Heart right ventricle (tissue), 16 donors: ENCODE measurements around the gene KIF7. TPM values are rescaled to one million over a fixed set of nuclear protein-coding genes. Genes with fewer than 3 reads are reported as not detected.

ENCODE experiments used
- ATAC-seq, 8 donors: fragments of 200-7000 bp; cut with Tn5 transposase; one replicate each; pipeline ENCODE4 v1.9.1; 2020; ENCODE audit warnings: mild to moderate bottlenecking in 8 of 8, moderate library complexity in 8 of 8, moderate number of reproducible peaks in 1 of 8
- DNase-seq, 2 donors: peaks; one replicate each; pipeline ENCODE4 v3.0.0-alpha.2; 2020
- H3K27ac ChIP-seq, 10 donors: fragments of 200-600 bp; sonication (generic) in 2 of 10; one replicate each; pipeline versions ENCODE4 v1.5.0 to v1.8.0; 2020 to 2022; ENCODE audit warnings: mild to moderate bottlenecking in 3 of 10
- H3K27me3 ChIP-seq, 7 donors: fragments of 200-600 bp; one replicate each; pipeline ENCODE4 v1.8.0; 2021 to 2022; ENCODE audit warnings: mild to moderate bottlenecking in 2 of 7
- H3K36me3 ChIP-seq, 9 donors: fragments of 200-600 bp; sonication (generic) in 1 of 9; one replicate each; pipeline versions ENCODE4 v1.5.0 to v1.8.0; 2020 to 2022; ENCODE audit warnings: mild to moderate bottlenecking in 2 of 9
- H3K4me1 ChIP-seq, 9 donors: fragments of 200-600 bp; sonication (generic) in 1 of 9; one replicate each; pipeline versions ENCODE4 v1.5.0 to v1.8.0; 2020 to 2022; ENCODE audit warnings: mild to moderate bottlenecking in 4 of 9
- H3K4me3 ChIP-seq, 10 donors: fragments of 200-600 bp; sonication (generic) in 2 of 10; one replicate each; pipeline versions ENCODE4 v1.5.0 to v1.8.0; 2020 to 2022; ENCODE audit warnings: mild to moderate bottlenecking in 7 of 10, moderate library complexity in 2 of 10
- H3K9me3 ChIP-seq, 11 donors: fragments of 200-600 bp in 10 of 11; sonication (generic) in 2 of 11; one replicate each; pipeline versions ENCODE4 v1.5.0 to v1.8.0; 2013 to 2022; ENCODE audit warnings: mild to moderate bottlenecking in 2 of 11, control low read depth in 1 of 11, moderate library complexity in 1 of 11
- CTCF ChIP-seq, 9 donors: fragments of 200-600 bp; sonication (generic) in 2 of 9; IDR thresholded peaks; one replicate each; pipeline versions ENCODE4 v1.5.0 to v1.8.0; 2021 to 2022; ENCODE audit warnings: antibody characterized with exemption in 9 of 9, mild to moderate bottlenecking in 5 of 9, moderate library complexity in 1 of 9
- WGBS, 2 donors: extraction: QIAGEN DNeasy Blood & Tissue Kit; methylation state at CpG; one replicate each; pipeline ENCODE4 v1.1.7; 2013; ENCODE audit warnings: inconsistent platforms in 1 of 2; 5-methylcytosine and 5-hydroxymethylcytosine counted together
- intact Hi-C, 10 donors: fragments of 100-400 bp; cut with DNase I; formaldehyde crosslinking; loops; one replicate each; pipeline versions ENCODE4 v1.11.1 to v1.14.2; 2022
- polyA plus RNA-seq, 2 donors: library from polyadenylated mRNA; stranded (reverse); fragments of 200-250 nt; gene quantifications; one replicate each; pipeline ENCODE4 v1.2.3, GENCODE V29; 2013
- total RNA-seq, 10 donors: library from RNA; stranded (reverse); fragmentation: NEBNext Ultra II Directional in 3 of 10; extraction: Animal tissue kit (Norgen Biotek cat#: 25700) in 3 of 10; gene quantifications; one replicate each; pipeline versions ENCODE4 v1.2.1 to v1.2.4, GENCODE V29; 2021 to 2023
- donor health status: Arrhythmogenic right ventricular cardiomyopathy.
- donor health status: ischemic (EF 13 %, LVEDD 7.1; RV severe dilation, severe dysfunction).
- donor health status: healthy with polysubstance abuse.
- donor health status: DM: no; HTN: yes; CAD: no.
- donor health status: DM: no; HTN: no; CAD: no.
- donor health status: ischemic (EF 25% LVEDD 6.9; RV normal size, moderate dysfunction).
- donor health status: ischemic (EF 25% LVEDD 5.7; RV mildly dilated, moderate dysfunction).
- donor health status: healthy.
- donor health status: DM: yes; HTN: yes; CAD: no.
- donor health status: Ischemic cardiomyopathy.
- donor health status: ischemic (EF 35%, LVEDD 5.7; RV mildly dilated, moderate dysfunction).
- donor health status: nonischemic (EF 11% LVEDD 7.7; RV severe dilation, severe dysfunction).
- donor health status: DM: yes; HTN: yes; CAD: no.
- donor health status: PGD.
- donor health status: ischemic (EF 29% LVEDD 5.4; RV normal size, mild dysfunction).
- donor health status: nonischemic (EF 23%, LVEDD 6.1; RV moderate dilation, normal function).

The KIF7 gene
- total and polyA plus RNA-seq, 12 donors = 1.5 to 4.7 (median 3.1) TPM

GRCh38 chr15:89679212-89679611 lies 23.9 kb upstream of the KIF7 start, which contains the start of gene PLIN1:
PLIN1 (minus strand) TSS chr15:89679367; CDS start chr15:89677489, 1,878 bp downstream.
- DNase-seq (no peak), ATAC-seq (no peak)
- Histone ChIP-seq H3K36me3 (peaks cover 0 to 6% (median 0%) of the 10 kb centered on the region in 9 donors), H3K4me1 (peaks cover 4 to 29% (median 16%) of the 10 kb centered on the region in 9 donors), H3K9me3 (no peaks in the 10 kb centered on the region), H3K4me3 (no peak within 1 kb of the TSS), H3K27me3 (no peaks in the 10 kb centered on the region), H3K27ac (peak within 1 kb of the TSS in 9 of 10 donors; percentile 31 to 83 (median 60))
- 95 to 97% methylated on average over 2 of the region's 2 CpGs for WGBS, 2 donors
- intact Hi-C loops = no loop called here
- no peak for TF ChIP-seq CTCF (IDR thresholded peaks at IDR 0.05)

GRCh38 chr15:89677381-89677780 lies 22.1 kb upstream of the KIF7 start:
- intact Hi-C loops = no loop called here
- H3K9me3 ChIP-seq = no peaks in the 10 kb centered on the region
- no peak overlapping the region for H3K4me3 ChIP-seq
- ATAC-seq (no peak), DNase-seq (no peak)
- H3K27me3 ChIP-seq = no peaks in the 10 kb centered on the region
- no peak for TF ChIP-seq CTCF (IDR thresholded peaks at IDR 0.05)
- WGBS, 2 donors = 93 to 94% methylated on average over 1 of the region's 1 CpG
- H3K27ac ChIP-seq = no peak overlapping the region
- H3K36me3 ChIP-seq = no peaks in the 10 kb centered on the region
- peaks cover 4 to 25% (median 16%) of the 10 kb centered on the region in 9 donors for H3K4me1 ChIP-seq

GRCh38 chr15:89675606-89676005 lies 20.3 kb upstream of the KIF7 start:
- H3K4me3 ChIP-seq = no peak overlapping the region
- H3K4me1 ChIP-seq = peaks cover 0 to 14% (median 8%) of the 10 kb centered on the region in 9 donors
- WGBS, 2 donors = 71 to 79% methylated on average over 6 of the region's 6 CpGs
- H3K9me3 ChIP-seq = no peaks in the 10 kb centered on the region
- H3K36me3 ChIP-seq = no peaks in the 10 kb centered on the region
- no peaks in the 10 kb centered on the region for H3K27me3 ChIP-seq
- DNase-seq (no peak), ATAC-seq (no peak)
- intact Hi-C loops = no loop called here
- no peak overlapping the region for H3K27ac ChIP-seq
- TF ChIP-seq CTCF (IDR thresholded peaks at IDR 0.05) = no peak

GRCh38 chr15:89674526-89674925 lies 19.3 kb upstream of the KIF7 start:
- DNase-seq (no peak), ATAC-seq (no peak)
- TF ChIP-seq CTCF (IDR thresholded peaks at IDR 0.05) = no peak
- Histone ChIP-seq H3K9me3 (no peaks in the 10 kb centered on the region), H3K27ac (no peak overlapping the region), H3K4me3 (no peak overlapping the region), H3K4me1 (peaks cover 0 to 3% (median 0%) of the 10 kb centered on the region in 9 donors), H3K27me3 (no peaks in the 10 kb centered on the region), H3K36me3 (no peaks in the 10 kb centered on the region)
- intact Hi-C loops = no loop called here
- 74 to 76% methylated on average over 4 of the region's 4 CpGs for WGBS, 2 donors
